Caco-2 (cell line): ENCODE data around the gene BGLAP. TPM values are rescaled to one million over a fixed set of nuclear protein-coding genes. Genes with fewer than 3 reads are reported as not detected.

Experiments used
- BruUV-seq: library from RNA; stranded (reverse); fragments of 400-500 nt; replicated peaks from 2 replicates; lab custom pipeline; 2021; lab: Mats Ljungman, UMichigan
- CTCF ChIA-PET: fragments of 300-600 bp; sonication (Branson Sonifier 250); formaldehyde crosslinking; loops from one replicate; lab custom pipeline; 2022; ENCODE audit warnings: antibody characterized with exemption; lab: Charles Lee
- POLR2A ChIA-PET: fragments of 300-600 bp; sonication (Branson Sonifier 250); formaldehyde crosslinking; loops from one replicate; lab custom pipeline; 2022; ENCODE audit warnings: antibody characterized with exemption; lab: Charles Lee
- DNase-seq, 2 experiments: peaks; one replicate each; pipeline versions ENCODE4 v3.0.0 to v3.0.0-alpha.2; 2020 to 2022
- H3K27me3 ChIP-seq: replicated peaks from 2 replicates; pipeline ENCODE4 v1.6.0; 2011; ENCODE audit warnings: low read length; ENCODE audit not compliant: control insufficient read depth, insufficient read depth
- H3K36me3 ChIP-seq: 2 replicates; pipeline ENCODE4 v1.5.1; 2011; ENCODE audit warnings: low read length; ENCODE audit not compliant: control insufficient read depth, insufficient read depth
- H3K4me1 ChIP-seq: fragments of 250-450 bp; sonication (Bioruptor Pico); 2 replicates; pipeline ENCODE4 v1.5.1; 2020; ENCODE audit warnings: mild to moderate bottlenecking
- H3K4me3 ChIP-seq: 2 replicates; pipeline ENCODE4 v1.5.1; 2011; ENCODE audit warnings: low read depth, mild to moderate bottlenecking, control low read depth, low read length
- H3K9me3 ChIP-seq: fragments of 250-450 bp; sonication (Bioruptor Pico); 2 replicates; pipeline ENCODE4 v1.5.1; 2020; ENCODE audit warnings: mild to moderate bottlenecking, moderate library complexity
- H3K27ac Mint-ChIP-seq: one replicate; pipeline ENCODE4 v1.8.0; 2022; ENCODE audit warnings: mixed read lengths; ENCODE audit not compliant: unreplicated experiment
- H3K27me3 Mint-ChIP-seq: one replicate; pipeline ENCODE4 v1.8.0; 2022; ENCODE audit warnings: mixed read lengths; ENCODE audit not compliant: insufficient read depth, unreplicated experiment
- H3K36me3 Mint-ChIP-seq: one replicate; pipeline ENCODE4 v1.8.0; 2022; ENCODE audit warnings: mild to moderate bottlenecking, mixed read lengths; ENCODE audit not compliant: insufficient read depth, unreplicated experiment
- H3K4me1 Mint-ChIP-seq: one replicate; pipeline ENCODE4 v1.8.0; 2022; ENCODE audit warnings: low read depth, mixed read lengths; ENCODE audit not compliant: unreplicated experiment
- H3K4me3 Mint-ChIP-seq: one replicate; pipeline ENCODE4 v1.8.0; 2022; ENCODE audit warnings: mild to moderate bottlenecking, moderate library complexity, mixed read lengths; ENCODE audit not compliant: unreplicated experiment
- H3K9me3 Mint-ChIP-seq: one replicate; pipeline ENCODE4 v1.8.0; 2022; ENCODE audit warnings: mixed read lengths; ENCODE audit not compliant: unreplicated experiment
- intact Hi-C: fragments of 100-400 bp; cut with micrococcal nuclease; formaldehyde crosslinking; loops from one replicate; pipeline ENCODE4 v1.10.0; 2022; ENCODE audit not compliant: unreplicated experiment
- total RNA-seq: library from RNA; stranded (reverse); gene quantifications from 2 replicates; pipeline ENCODE4 v1.2.3, GENCODE V29; 2022
- TF ChIP-seq, protein P1 (sequence below), 2 experiments: fragments of 200-600 bp in 1 of 2; IDR thresholded peaks; 1 replicate in 1 of 2; 2 replicates in 1 of 2; pipeline versions ENCODE4 v1.5.1 to v1.8.0; 2011 to 2022; ENCODE audit warnings: antibody characterized with exemption in 1 of 2, control low read depth in 1 of 2, inconsistent platforms in 1 of 2, low read depth in 1 of 2, low read length in 1 of 2, mild to moderate bottlenecking in 1 of 2, moderate library complexity in 1 of 2; ENCODE audit not compliant: insufficient read depth in 1 of 2, severe bottlenecking in 1 of 2, unreplicated experiment in 1 of 2

Gene BGLAP
- total RNA-seq, 1 experiment from 2014 or later = 2.0 TPM

DNA sequence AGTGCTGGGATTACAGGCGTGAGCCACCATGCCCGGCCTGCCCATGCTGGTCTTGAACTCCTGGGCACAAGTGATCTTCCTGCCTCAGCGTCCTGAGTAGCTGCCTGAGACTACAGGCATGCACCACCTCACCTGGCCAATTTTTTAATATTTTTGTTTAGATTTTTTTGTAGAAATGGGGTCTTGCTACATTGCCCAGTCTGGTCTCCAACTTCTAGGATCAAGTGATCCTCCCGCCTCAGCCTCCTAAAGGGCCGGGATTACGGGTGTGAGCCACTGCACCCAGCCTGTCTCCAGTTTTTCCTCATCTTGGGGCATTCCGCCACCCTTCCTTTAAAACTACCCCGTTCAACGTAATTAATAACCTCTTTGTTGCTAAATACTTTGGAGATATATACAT is 21.8 kb upstream of the BGLAP start:
- no peaks in the 10 kb centered on the region for H3K9me3 ChIP-seq
- TF ChIP-seq, protein P1, sequence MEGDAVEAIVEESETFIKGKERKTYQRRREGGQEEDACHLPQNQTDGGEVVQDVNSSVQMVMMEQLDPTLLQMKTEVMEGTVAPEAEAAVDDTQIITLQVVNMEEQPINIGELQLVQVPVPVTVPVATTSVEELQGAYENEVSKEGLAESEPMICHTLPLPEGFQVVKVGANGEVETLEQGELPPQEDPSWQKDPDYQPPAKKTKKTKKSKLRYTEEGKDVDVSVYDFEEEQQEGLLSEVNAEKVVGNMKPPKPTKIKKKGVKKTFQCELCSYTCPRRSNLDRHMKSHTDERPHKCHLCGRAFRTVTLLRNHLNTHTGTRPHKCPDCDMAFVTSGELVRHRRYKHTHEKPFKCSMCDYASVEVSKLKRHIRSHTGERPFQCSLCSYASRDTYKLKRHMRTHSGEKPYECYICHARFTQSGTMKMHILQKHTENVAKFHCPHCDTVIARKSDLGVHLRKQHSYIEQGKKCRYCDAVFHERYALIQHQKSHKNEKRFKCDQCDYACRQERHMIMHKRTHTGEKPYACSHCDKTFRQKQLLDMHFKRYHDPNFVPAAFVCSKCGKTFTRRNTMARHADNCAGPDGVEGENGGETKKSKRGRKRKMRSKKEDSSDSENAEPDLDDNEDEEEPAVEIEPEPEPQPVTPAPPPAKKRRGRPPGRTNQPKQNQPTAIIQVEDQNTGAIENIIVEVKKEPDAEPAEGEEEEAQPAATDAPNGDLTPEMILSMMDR (IDR thresholded peaks at IDR 0.05; ENCODE audit: insufficient read depth in 1 of 2, low read depth in 1 of 2, low read length in 1 of 2, severe bottlenecking in 1 of 2, unreplicated experiment in 1 of 2) = no peak
- intact Hi-C loops = no loop called here
- no TSS peak for BruUV-seq
- Mint-ChIP-seq H3K4me3 (no peak overlapping the region), H3K9me3 (no peaks in the 10 kb centered on the region), H3K4me1 (peaks cover 6% of the 10 kb centered on the region), H3K27me3 (no peaks in the 10 kb centered on the region), H3K36me3 (peaks cover 25% of the 10 kb centered on the region), H3K27ac (no peak overlapping the region)
- DNase-seq = no peak
- ChIA-PET CTCF (no interaction called here), POLR2A (no interaction called here)
- H3K36me3 ChIP-seq = no peaks in the 10 kb centered on the region
- H3K4me1 ChIP-seq = peaks cover 5% of the 10 kb centered on the region; the same call in 1 of the 2 replicates
- H3K4me3 ChIP-seq = no peak overlapping the region
- no peaks in the 10 kb centered on the region for H3K27me3 ChIP-seq

DNA sequence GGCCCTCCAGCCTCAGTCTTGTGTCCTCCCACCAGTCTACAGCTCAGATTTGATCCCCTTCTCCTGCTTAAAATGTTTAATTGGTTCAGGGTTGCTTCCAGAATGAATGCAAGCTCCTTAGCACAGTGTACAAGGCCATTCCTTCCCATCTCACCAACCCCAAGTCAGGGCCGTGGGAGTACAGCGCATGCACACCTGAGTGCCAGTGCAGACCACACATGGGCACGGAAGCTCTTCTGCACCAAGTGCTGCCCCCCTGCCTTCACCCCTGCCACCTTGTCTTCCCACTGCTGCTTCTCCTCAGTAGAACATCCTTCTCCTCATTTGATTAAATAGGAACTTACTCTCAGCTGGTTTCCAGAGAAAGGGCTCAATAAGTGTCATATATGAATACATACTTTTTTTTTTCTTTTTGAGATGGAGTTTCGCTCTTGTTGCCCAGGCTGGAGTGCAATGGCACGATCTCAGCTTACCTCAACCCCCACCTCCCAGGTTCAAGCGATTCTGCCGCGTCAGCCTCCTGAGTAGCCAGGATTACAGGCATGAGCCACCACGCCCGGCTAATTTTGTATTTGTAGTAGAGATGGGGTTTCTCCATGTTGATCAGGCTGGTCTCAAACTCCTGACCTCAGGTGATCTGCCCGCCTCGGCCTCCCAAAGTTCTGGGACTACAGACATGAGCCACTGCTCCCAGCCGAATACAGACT is 19.8 kb upstream of the BGLAP start:
- no TSS peak for BruUV-seq
- H3K4me3 ChIP-seq = no peak overlapping the region
- H3K4me1 ChIP-seq = peaks cover 6% of the 10 kb centered on the region; the same call in 1 of the 2 replicates
- no peaks in the 10 kb centered on the region; the same call in 1 of the 2 replicates for H3K36me3 ChIP-seq
- no peak overlapping the region for H3K4me3 Mint-ChIP-seq
- H3K4me1 Mint-ChIP-seq = peaks cover 6% of the 10 kb centered on the region
- no peaks in the 10 kb centered on the region for H3K27me3 ChIP-seq
- no peaks in the 10 kb centered on the region for H3K9me3 ChIP-seq
- no peak overlapping the region for H3K27ac Mint-ChIP-seq
- TF ChIP-seq, protein P1 (IDR thresholded peaks at IDR 0.05; ENCODE audit: insufficient read depth in 1 of 2, low read depth in 1 of 2, low read length in 1 of 2, severe bottlenecking in 1 of 2, unreplicated experiment in 1 of 2) = no peak
- POLR2A ChIA-PET = no interaction called here
- CTCF ChIA-PET = interaction anchor here (0.6 kb wide), 1 partner anchor 22 kb away, joined by 3 read pairs; no protein-coding TSS in a partner anchor
- no peaks in the 10 kb centered on the region for H3K9me3 Mint-ChIP-seq
- intact Hi-C loops = no loop called here
- no peak for DNase-seq
- no peaks in the 10 kb centered on the region for H3K27me3 Mint-ChIP-seq
- H3K36me3 Mint-ChIP-seq = peaks cover 25% of the 10 kb centered on the region

DNA sequence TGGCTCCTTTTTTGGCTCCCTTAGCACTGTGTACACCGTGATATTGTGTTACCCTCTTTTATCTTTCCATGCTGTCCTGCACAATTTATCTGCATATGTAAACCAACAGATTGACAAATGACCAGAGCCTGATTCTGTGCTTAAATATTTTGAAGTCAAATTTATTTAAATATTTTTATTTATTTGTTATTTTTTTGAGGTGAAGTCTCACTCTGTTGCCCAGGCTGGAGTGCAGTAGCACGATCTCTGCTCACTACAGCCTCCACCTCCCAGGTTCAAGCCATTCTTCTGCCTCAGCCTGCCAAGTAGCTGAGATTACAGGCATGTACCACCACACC is 16.3 kb upstream of the BGLAP start:
- Histone ChIP-seq H3K4me3 (no peak overlapping the region), H3K27me3 (no peaks in the 10 kb centered on the region), H3K36me3 (no peaks in the 10 kb centered on the region; the same call in none of the 2 replicates), H3K4me1 (peaks cover 6% of the 10 kb centered on the region; the same call in 1 of the 2 replicates), H3K9me3 (no peaks in the 10 kb centered on the region)
- DNase-seq = no peak
- TF ChIP-seq, protein P1 (IDR thresholded peaks at IDR 0.05; ENCODE audit: insufficient read depth in 1 of 2, low read depth in 1 of 2, low read length in 1 of 2, severe bottlenecking in 1 of 2, unreplicated experiment in 1 of 2) = no peak
- no peaks in the 10 kb centered on the region for H3K27me3 Mint-ChIP-seq
- peaks cover 6% of the 10 kb centered on the region for H3K4me1 Mint-ChIP-seq
- ChIA-PET CTCF (interaction anchor here (0.6 to 3.6 kb wide), 22 partner anchors 12 to 241 kb away, joined by 3 to 73 read pairs (median 7); partner anchors contain the start of genes LMNA, MEX3A, PMF1 and SLC25A44), POLR2A (interaction anchor here (0.6 to 1.4 kb wide), 4 partner anchors 12 to 84 kb away, joined by 3 to 24 read pairs (median 8); partner anchors contain the start of gene PMF1)
- no TSS peak for BruUV-seq
- no peak overlapping the region for H3K4me3 Mint-ChIP-seq
- no peak overlapping the region for H3K27ac Mint-ChIP-seq
- peaks cover 46% of the 10 kb centered on the region for H3K36me3 Mint-ChIP-seq
- no peaks in the 10 kb centered on the region for H3K9me3 Mint-ChIP-seq
- intact Hi-C loops = loop anchor here (1.0 to 2.0 kb wide), 5 partner anchors 44 to 139 kb away; no protein-coding TSS in a partner anchor
